Heart left ventricle (tissue), 16 donors: ENCODE measurements around the gene OCRL. TPM values are rescaled to one million over a fixed set of nuclear protein-coding genes. Genes with fewer than 3 reads are reported as not detected.
A peak's percentile ranks its signal among the peaks of the same experiment; 100 is the strongest.

ENCODE experiments used
- ATAC-seq, 4 donors: fragments of 200-7000 bp; cut with Tn5 transposase; one replicate each; pipeline ENCODE4 v1.9.1; 2020 to 2022; ENCODE audit warnings: moderate library complexity in 4 of 4, mild to moderate bottlenecking in 3 of 4, moderate number of reproducible peaks in 1 of 4
- DNase-seq, 5 donors: peaks; one replicate each; pipeline ENCODE4 v3.0.0-alpha.2; 2020
- H3K27ac ChIP-seq, 12 donors: fragments of 200-600 bp; sonication (generic) in 4 of 12; one replicate each; pipeline versions ENCODE4 v1.5.0 to v1.8.0; 2016 to 2022; ENCODE audit warnings: mild to moderate bottlenecking in 2 of 12
- H3K27me3 ChIP-seq, 9 donors: fragments of 200-600 bp; sonication (generic) in 2 of 9; one replicate each; pipeline versions ENCODE4 v1.5.1 to v1.8.0; 2016 to 2022; ENCODE audit warnings: mild to moderate bottlenecking in 3 of 9
- H3K36me3 ChIP-seq, 9 donors: fragments of 200-600 bp; sonication (generic) in 2 of 9; one replicate each; pipeline versions ENCODE4 v1.5.0 to v1.8.0; 2018 to 2022; ENCODE audit warnings: mild to moderate bottlenecking in 2 of 9
- H3K4me1 ChIP-seq, 12 donors: fragments of 200-600 bp; sonication (generic) in 4 of 12; one replicate each; pipeline versions ENCODE4 v1.5.0 to v1.8.0; 2016 to 2022; ENCODE audit warnings: mild to moderate bottlenecking in 3 of 12
- H3K4me3 ChIP-seq, 12 donors: fragments of 200-600 bp; sonication (generic) in 4 of 12; one replicate each; pipeline versions ENCODE4 v1.5.0 to v1.8.0; 2017 to 2022; ENCODE audit warnings: mild to moderate bottlenecking in 9 of 12, moderate library complexity in 4 of 12
- H3K9me3 ChIP-seq, 12 donors: fragments of 200-600 bp; sonication (generic) in 4 of 12; one replicate each; pipeline versions ENCODE4 v1.5.0 to v1.8.0; 2016 to 2022; ENCODE audit warnings: mild to moderate bottlenecking in 1 of 12
- CTCF ChIP-seq, 12 donors: fragments of 200-600 bp; sonication (generic) in 4 of 12; IDR thresholded peaks; one replicate each; pipeline versions ENCODE4 v1.5.0 to v1.8.0; 2018 to 2022; ENCODE audit warnings: antibody characterized with exemption in 12 of 12, mild to moderate bottlenecking in 5 of 12
- POLR2A ChIP-seq, 2 donors: fragments of 450-650 bp; IDR thresholded peaks; one replicate each; pipeline ENCODE4 v1.6.1; 2017; ENCODE audit warnings: antibody characterized with exemption in 2 of 2, mild to moderate bottlenecking in 2 of 2, moderate library complexity in 2 of 2
- WGBS, 4 donors: extraction: QIAGEN DNeasy Blood & Tissue Kit in 2 of 4; methylation state at CpG; one replicate each; pipeline versions ENCODE4 v1.1.5 to v1.1.7; 2013 to 2018; 5-methylcytosine and 5-hydroxymethylcytosine counted together
- intact Hi-C, 10 donors: fragments of 100-400 bp; cut with DNase I; formaldehyde crosslinking; loops; one replicate each; pipeline versions ENCODE4 v1.11.1 to v1.14.2; 2022
- polyA plus RNA-seq, 2 donors: library from polyadenylated mRNA; stranded (reverse); fragments of 200-250 nt; gene quantifications; one replicate each; pipeline ENCODE4 v1.2.3, GENCODE V29; 2013
- total RNA-seq, 9 donors: library from RNA; depleted of rRNA in 2 of 9; stranded (reverse); fragments of >200 nt in 2 of 9; fragmentation: NEBNext Ultra II Directional in 3 of 9; extraction: Animal tissue kit (Norgen Biotek cat#: 25700) in 3 of 9; gene quantifications; one replicate each; pipeline versions ENCODE4 v1.1.0 to v1.2.4, GENCODE V29; 2016 to 2023
- donor health status: ischemic (EF 13 %, LVEDD 7.1; RV severe dilation, severe dysfunction).
- donor health status: healthy with polysubstance abuse.
- donor health status: DM: no; HTN: yes; CAD: no.
- donor health status: DM: no; HTN: no; CAD: no.
- donor health status: ischemic (EF 25% LVEDD 6.9; RV normal size, moderate dysfunction).
- donor health status: ischemic (EF 25% LVEDD 5.7; RV mildly dilated, moderate dysfunction).
- donor health status: healthy.
- donor health status: DM: yes; HTN: yes; CAD: no.
- donor health status: ischemic (EF 35%, LVEDD 5.7; RV mildly dilated, moderate dysfunction).
- donor health status: nonischemic (EF 11% LVEDD 7.7; RV severe dilation, severe dysfunction).
- donor health status: DM: yes; HTN: yes; CAD: no.
- donor health status: PGD.
- donor health status: ischemic (EF 29% LVEDD 5.4; RV normal size, mild dysfunction).
- donor health status: nonischemic (EF 23%, LVEDD 6.1; RV moderate dilation, normal function).

The OCRL gene
- total and polyA plus RNA-seq, 11 donors = 6.4 to 13.7 (median 10.2) TPM

- ATAC-seq = peak; percentile 79 to 88 (median 84)
- Histone ChIP-seq H3K27ac (peak overlapping the region; percentile 70 to 94 (median 87)), H3K4me1 (peaks cover 0 to 12% (median 4%) of the 10 kb centered on the region in 12 donors), H3K4me3 (peak overlapping the region; percentile 53 to 98 (median 78)), H3K9me3 (no peaks in the 10 kb centered on the region), H3K27me3 (peaks cover 0 to 8% (median 0%) of the 10 kb centered on the region in 9 donors), H3K36me3 (no peaks in the 10 kb centered on the region)
- intact Hi-C loops = no loop called here
- no peak for TF ChIP-seq POLR2A (IDR thresholded peaks at IDR 0.05)
- TF ChIP-seq CTCF (IDR thresholded peaks at IDR 0.05) = peak in 2 of 12 donors; percentile 18 to 22
- DNase-seq = peak; percentile 41 to 63 (median 58)
- 1 to 30% (median 15%) methylated on average over 35 to 41 of the region's 56 CpGs for WGBS, 4 donors
These were observed 17.6 kb upstream of the OCRL start for GRCh38 chrX:129522184-129523078.

- H3K27me3 ChIP-seq = peaks cover 0 to 4% (median 0%) of the 10 kb centered on the region in 9 donors
- H3K4me1 ChIP-seq = peaks cover 0 to 12% (median 4%) of the 10 kb centered on the region in 12 donors
- ATAC-seq = peak; percentile 56 to 85 (median 82)
- DNase-seq = peak; percentile 48 to 62 (median 52)
- WGBS, 4 donors = 1 to 39% (median 20%) methylated on average over 37 to 53 of the region's 54 CpGs
- no peaks in the 10 kb centered on the region for H3K9me3 ChIP-seq
- H3K27ac ChIP-seq = peak within 1 kb of the TSS; percentile 70 to 94 (median 87)
- peak within 1 kb of the TSS; percentile 53 to 98 (median 78) for H3K4me3 ChIP-seq
- TF ChIP-seq POLR2A (IDR thresholded peaks at IDR 0.05) (peak in 1 of 2 donors; percentile 10), CTCF (IDR thresholded peaks at IDR 0.05) (no peak)
- H3K36me3 ChIP-seq = no peaks in the 10 kb centered on the region
- intact Hi-C loops = no loop called here
These were observed 16.8 kb upstream of the OCRL start, which contains the start of gene SMARCA1 for GRCh38 chrX:129523079-129523911. Gene SMARCA1, minus strand, starts transcription at chrX:129523490. Its CDS starts 120 bp downstream, at chrX:129523370.

GRCh38 chrX:129524250-129524850, 15.7 kb upstream of the OCRL start:
- intact Hi-C loops = no loop called here
- no peak for ATAC-seq
- WGBS, 4 donors = 61 to 90% (median 78%) methylated on average over 3 of the region's 3 CpGs
- H3K36me3 ChIP-seq = no peaks in the 10 kb centered on the region
- H3K27ac ChIP-seq = peak overlapping the region in 1 of 12 donors; percentile 94
- no peak overlapping the region for H3K4me3 ChIP-seq
- no peaks in the 10 kb centered on the region for H3K9me3 ChIP-seq
- DNase-seq = no peak
- TF ChIP-seq CTCF (IDR thresholded peaks at IDR 0.05) = no peak
- TF ChIP-seq POLR2A (IDR thresholded peaks at IDR 0.05) = no peak
- H3K4me1 ChIP-seq = peaks cover 0 to 12% (median 4%) of the 10 kb centered on the region in 12 donors
- peaks cover 0 to 10% (median 0%) of the 10 kb centered on the region in 9 donors for H3K27me3 ChIP-seq
